ENCODE data around the gene RTF2.

GRCh38 chr20:56440346-56441007 is 27.9 kb upstream of the RTF2 start:
- TF ChIP-seq CTCF (conservative IDR thresholded peaks at IDR 0.05; ENCODE audit: low read depth, low read length) (no peak), EZH2 (IDR thresholded peaks at IDR 0.05; ENCODE audit: borderline replicate concordance, low read depth, low read length, poor library complexity, severe bottlenecking) (no peak)
